ENCODE results near the gene DOK6. TPM values are rescaled to one million over a fixed set of nuclear protein-coding genes. Genes with fewer than 3 reads are reported as not detected.
A peak's percentile ranks its signal among the peaks of the same experiment; 100 is the strongest.

Gene DOK6
- total RNA-seq, 1 experiment from 2014 or later, result not detected

- BruUV-seq (replicated peaks), result no TSS peak
- POLR2A ChIA-PET (ENCODE audit: unreplicated experiment), result no interaction called here
- TF ChIP-seq EZH2 (IDR thresholded peaks at IDR 0.05; ENCODE audit: low read depth), result no peak
- TF ChIP-seq, protein P1, sequence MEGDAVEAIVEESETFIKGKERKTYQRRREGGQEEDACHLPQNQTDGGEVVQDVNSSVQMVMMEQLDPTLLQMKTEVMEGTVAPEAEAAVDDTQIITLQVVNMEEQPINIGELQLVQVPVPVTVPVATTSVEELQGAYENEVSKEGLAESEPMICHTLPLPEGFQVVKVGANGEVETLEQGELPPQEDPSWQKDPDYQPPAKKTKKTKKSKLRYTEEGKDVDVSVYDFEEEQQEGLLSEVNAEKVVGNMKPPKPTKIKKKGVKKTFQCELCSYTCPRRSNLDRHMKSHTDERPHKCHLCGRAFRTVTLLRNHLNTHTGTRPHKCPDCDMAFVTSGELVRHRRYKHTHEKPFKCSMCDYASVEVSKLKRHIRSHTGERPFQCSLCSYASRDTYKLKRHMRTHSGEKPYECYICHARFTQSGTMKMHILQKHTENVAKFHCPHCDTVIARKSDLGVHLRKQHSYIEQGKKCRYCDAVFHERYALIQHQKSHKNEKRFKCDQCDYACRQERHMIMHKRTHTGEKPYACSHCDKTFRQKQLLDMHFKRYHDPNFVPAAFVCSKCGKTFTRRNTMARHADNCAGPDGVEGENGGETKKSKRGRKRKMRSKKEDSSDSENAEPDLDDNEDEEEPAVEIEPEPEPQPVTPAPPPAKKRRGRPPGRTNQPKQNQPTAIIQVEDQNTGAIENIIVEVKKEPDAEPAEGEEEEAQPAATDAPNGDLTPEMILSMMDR (conservative IDR thresholded peaks at IDR 0.05), result no peak
These were observed 185.0 kb downstream of the DOK6 start for GRCh38 chr18:69585696-69586095.

GRCh38 chr18:69586537-69586936 lies 185.8 kb downstream of the DOK6 start:
- no peak overlapping the region for H3K4me3 ChIP-seq
- peaks cover 5% of the 10 kb centered on the region; the same call in 1 of the 2 replicates for H3K9me3 ChIP-seq (ENCODE audit: insufficient read depth, low read depth)
- BruUV-seq (replicated peaks), result no TSS peak
- no peaks in the 10 kb centered on the region for H3K4me1 ChIP-seq (replicated peaks; ENCODE audit: insufficient read depth)
- H3K27ac ChIP-seq, result no peak overlapping the region
- H3K36me3 ChIP-seq (ENCODE audit: low read depth), result no peaks in the 10 kb centered on the region
- H3K79me2 ChIP-seq (ENCODE audit: low read depth), result no peaks in the 10 kb centered on the region
- no peak overlapping the region for H3K4me2 ChIP-seq
- no peaks in the 10 kb centered on the region for H4K20me1 ChIP-seq (ENCODE audit: insufficient read depth)
- CTCF ChIA-PET, result no interaction called here
- no peak overlapping the region for H2AFZ ChIP-seq
- H3F3A ChIP-seq (ENCODE audit: insufficient read depth, low read depth), result no peaks in the 10 kb centered on the region
- no peaks in the 10 kb centered on the region for H3K9me2 ChIP-seq (ENCODE audit: insufficient read depth)
- intact Hi-C loops (cut with micrococcal nuclease; ENCODE audit: unreplicated experiment), result no loop called here
- no peak for TF ChIP-seq EZH2 (IDR thresholded peaks at IDR 0.05; ENCODE audit: low read depth)
- TF ChIP-seq, protein P1 (conservative IDR thresholded peaks at IDR 0.05), result no peak
- no peaks in the 10 kb centered on the region for H3K27me3 ChIP-seq (ENCODE audit: insufficient read depth, low read depth)
- POLR2A ChIA-PET (ENCODE audit: unreplicated experiment), result no interaction called here
- no peak for DNase-seq

More at GRCh38 chr18:69585696-69586095, 185.0 kb downstream of the DOK6 start:
- no peak overlapping the region for H3K4me3 ChIP-seq
- peaks cover 5% of the 10 kb centered on the region; the same call in 1 of the 2 replicates for H3K9me3 ChIP-seq (ENCODE audit: insufficient read depth, low read depth)
- H2AFZ ChIP-seq, result peak overlapping the region; percentile 22; the same call in 1 of the 2 replicates
- no peaks in the 10 kb centered on the region for H4K20me1 ChIP-seq (ENCODE audit: insufficient read depth)
- H3K36me3 ChIP-seq (ENCODE audit: low read depth), result no peaks in the 10 kb centered on the region
- no peaks in the 10 kb centered on the region for H3F3A ChIP-seq (ENCODE audit: insufficient read depth, low read depth)
- H3K79me2 ChIP-seq (ENCODE audit: low read depth), result no peaks in the 10 kb centered on the region
- H3K4me1 ChIP-seq (replicated peaks; ENCODE audit: insufficient read depth), result no peaks in the 10 kb centered on the region
- no peaks in the 10 kb centered on the region for H3K9me2 ChIP-seq (ENCODE audit: insufficient read depth)
- CTCF ChIA-PET, result no interaction called here
- intact Hi-C loops (cut with micrococcal nuclease; ENCODE audit: unreplicated experiment), result no loop called here
- no peak for DNase-seq
- no peak overlapping the region for H3K4me2 ChIP-seq
- no peak overlapping the region for H3K27ac ChIP-seq
- H3K27me3 ChIP-seq (ENCODE audit: insufficient read depth, low read depth), result no peaks in the 10 kb centered on the region

DNA sequence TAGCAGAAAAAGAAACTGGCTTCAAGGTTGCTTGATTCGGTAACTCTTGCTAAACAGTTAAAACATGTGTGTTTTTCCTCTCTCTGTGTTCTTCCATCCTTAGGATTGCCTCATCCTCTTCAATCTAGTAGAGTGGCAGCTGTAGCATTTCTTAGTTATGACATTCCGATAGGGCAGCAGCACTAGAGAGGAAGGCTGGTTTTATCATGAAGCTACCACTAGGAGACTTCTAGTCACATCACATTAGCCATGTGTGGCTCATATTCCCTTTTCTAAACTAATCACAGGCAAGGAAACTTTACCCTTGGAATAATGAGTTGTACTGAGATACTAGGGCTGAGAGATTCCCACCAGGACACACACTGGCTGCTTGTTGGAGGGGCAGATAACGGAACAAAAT lies 187.6 kb downstream of the DOK6 start:
- no peaks in the 10 kb centered on the region for H3K9me2 ChIP-seq (ENCODE audit: insufficient read depth)
- H3K4me1 ChIP-seq (replicated peaks; ENCODE audit: insufficient read depth), result no peaks in the 10 kb centered on the region
- H2AFZ ChIP-seq, result no peak overlapping the region; the same call in 1 of the 2 replicates
- no peak overlapping the region for H3K4me3 ChIP-seq
- H3K9me3 ChIP-seq (ENCODE audit: insufficient read depth, low read depth), result peaks cover 5% of the 10 kb centered on the region; the same call in 1 of the 2 replicates
- H3K36me3 ChIP-seq (ENCODE audit: low read depth), result no peaks in the 10 kb centered on the region
- no peaks in the 10 kb centered on the region for H4K20me1 ChIP-seq (ENCODE audit: insufficient read depth)
- H3K27me3 ChIP-seq (ENCODE audit: insufficient read depth, low read depth), result no peaks in the 10 kb centered on the region
- no peak for DNase-seq
- no peak overlapping the region for H3K27ac ChIP-seq
- TF ChIP-seq, protein P1 (conservative IDR thresholded peaks at IDR 0.05), result no peak
- TF ChIP-seq EZH2 (IDR thresholded peaks at IDR 0.05; ENCODE audit: low read depth), result no peak
- H3K4me2 ChIP-seq, result no peak overlapping the region
- ChIA-PET POLR2A (ENCODE audit: unreplicated experiment) (no interaction called here), CTCF (interaction anchor here (0.7 kb wide), 1 partner anchor 54 kb away, joined by 3 read pairs; no protein-coding TSS in a partner anchor)
- H3K79me2 ChIP-seq (ENCODE audit: low read depth), result no peaks in the 10 kb centered on the region
- no peaks in the 10 kb centered on the region for H3F3A ChIP-seq (ENCODE audit: insufficient read depth, low read depth)
- intact Hi-C loops (cut with micrococcal nuclease; ENCODE audit: unreplicated experiment), result no loop called here
- no TSS peak for BruUV-seq (replicated peaks)

Data from PC-9 (cell line).